MM.1S (cell line): ENCODE data around the gene TCF7L2.

ENCODE experiments used
- EZH2 ChIP-seq: fragments of 300-600 bp; sonication (generic); optimal IDR thresholded peaks from 2 replicates; pipeline ENCODE3; 2017; ENCODE audit warnings: low read depth, mild to moderate bottlenecking, antibody characterized with exemption, low read length, mixed read lengths
- TF ChIP-seq, protein P1 (sequence below): fragments of 300-600 bp; sonication (generic); IDR thresholded peaks from 2 replicates; pipeline ENCODE4 v1.5.1; 2016; ENCODE audit warnings: antibody characterized with exemption, low read length, mixed read lengths

- TF ChIP-seq, protein P1, sequence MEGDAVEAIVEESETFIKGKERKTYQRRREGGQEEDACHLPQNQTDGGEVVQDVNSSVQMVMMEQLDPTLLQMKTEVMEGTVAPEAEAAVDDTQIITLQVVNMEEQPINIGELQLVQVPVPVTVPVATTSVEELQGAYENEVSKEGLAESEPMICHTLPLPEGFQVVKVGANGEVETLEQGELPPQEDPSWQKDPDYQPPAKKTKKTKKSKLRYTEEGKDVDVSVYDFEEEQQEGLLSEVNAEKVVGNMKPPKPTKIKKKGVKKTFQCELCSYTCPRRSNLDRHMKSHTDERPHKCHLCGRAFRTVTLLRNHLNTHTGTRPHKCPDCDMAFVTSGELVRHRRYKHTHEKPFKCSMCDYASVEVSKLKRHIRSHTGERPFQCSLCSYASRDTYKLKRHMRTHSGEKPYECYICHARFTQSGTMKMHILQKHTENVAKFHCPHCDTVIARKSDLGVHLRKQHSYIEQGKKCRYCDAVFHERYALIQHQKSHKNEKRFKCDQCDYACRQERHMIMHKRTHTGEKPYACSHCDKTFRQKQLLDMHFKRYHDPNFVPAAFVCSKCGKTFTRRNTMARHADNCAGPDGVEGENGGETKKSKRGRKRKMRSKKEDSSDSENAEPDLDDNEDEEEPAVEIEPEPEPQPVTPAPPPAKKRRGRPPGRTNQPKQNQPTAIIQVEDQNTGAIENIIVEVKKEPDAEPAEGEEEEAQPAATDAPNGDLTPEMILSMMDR: no peak
- TF ChIP-seq EZH2: no peak
Measured at GRCh38 chr10:113099431-113100183, 149.6 kb downstream of the TCF7L2 start.
